Mucosa of descending colon (tissue), 3 donors: ENCODE measurements around the gene C16orf46. TPM values are rescaled to one million over a fixed set of nuclear protein-coding genes. Genes with fewer than 3 reads are reported as not detected.

Experiments used
- ATAC-seq: fragments of 200-7000 bp; cut with Tn5 transposase; one replicate; pipeline ENCODE4 v1.9.1; 2020; ENCODE audit warnings: mild to moderate bottlenecking, moderate library complexity
- DNase-seq, 3 donors: peaks; one replicate each; pipeline ENCODE4 v3.0.0-alpha.2; 2020
- H3K36me3 ChIP-seq: fragments of 200-600 bp; one replicate; pipeline ENCODE4 v1.8.0; 2021; ENCODE audit warnings: low read depth, mild to moderate bottlenecking
- H3K4me1 ChIP-seq: fragments of 200-600 bp; one replicate; pipeline ENCODE4 v1.8.0; 2021; ENCODE audit warnings: low read depth, mild to moderate bottlenecking
- H3K4me3 ChIP-seq: fragments of 200-600 bp; one replicate; pipeline ENCODE4 v1.8.0; 2021; ENCODE audit warnings: mild to moderate bottlenecking
- H3K9me3 ChIP-seq: fragments of 200-600 bp; one replicate; pipeline ENCODE4 v1.8.0; 2021; ENCODE audit warnings: mild to moderate bottlenecking
- CTCF ChIP-seq: fragments of 200-600 bp; IDR thresholded peaks from one replicate; pipeline ENCODE4 v1.8.0; 2022; ENCODE audit warnings: antibody characterized with exemption, mild to moderate bottlenecking
- intact Hi-C, 2 donors: fragments of 100-400 bp; cut with DNase I in 1 of 2; cut with micrococcal nuclease in 1 of 2; formaldehyde crosslinking; loops; one replicate each; pipeline versions ENCODE4 v1.11.0 to v1.11.1; 2022; cut with DNase I, micrococcal nuclease
- total RNA-seq, 3 donors: library from RNA; stranded (reverse); fragmentation: NEBNext Ultra II Directional in 2 of 3; extraction: Animal tissue kit (Norgen Biotek cat#: 25700) in 2 of 3; gene quantifications; one replicate each; pipeline versions ENCODE4 v1.2.1 to v1.2.4, GENCODE V29; 2021 to 2023
- donor health status: DM: no; HTN: no; CAD: no; lungs with moderate emphysema.
- donor health status: DM: no; HTN: no; CAD: no.
- donor health status: DM: no; HTN: yes; CAD: no.

C16orf46 gene
- total RNA-seq, 3 donors from 2014 or later = 0.39 to 1.6 (median 0.58) TPM

GRCh38 chr16:81094771-81095251 lies 17.8 kb upstream of the C16orf46 start:
- no peak for ATAC-seq
- H3K9me3 ChIP-seq = no peaks in the 10 kb centered on the region
- peaks cover 10% of the 10 kb centered on the region for H3K4me1 ChIP-seq
- TF ChIP-seq CTCF = no peak
- H3K36me3 ChIP-seq = peaks cover 4% of the 10 kb centered on the region
- intact Hi-C loops = no loop called here
- no peak for DNase-seq
- H3K4me3 ChIP-seq = no peak overlapping the region

- no peak for TF ChIP-seq CTCF
- Histone ChIP-seq H3K36me3 (no peaks in the 10 kb centered on the region), H3K9me3 (no peaks in the 10 kb centered on the region), H3K4me1 (no peaks in the 10 kb centered on the region), H3K4me3 (no peak overlapping the region)
- intact Hi-C loops = no loop called here
- DNase-seq (no peak), ATAC-seq (no peak)
Measured at GRCh38 chr16:81088836-81089235, 11.8 kb upstream of the C16orf46 start.

- no peak for ATAC-seq
- no peak for TF ChIP-seq CTCF
- no peaks in the 10 kb centered on the region for H3K36me3 ChIP-seq
- H3K9me3 ChIP-seq = no peaks in the 10 kb centered on the region
- no peak for DNase-seq
- intact Hi-C loops = no loop called here
- peaks cover 7% of the 10 kb centered on the region for H3K4me1 ChIP-seq
- no peak overlapping the region for H3K4me3 ChIP-seq
Measured at GRCh38 chr16:81081014-81081413, 4.0 kb upstream of the C16orf46 start.

- Histone ChIP-seq H3K4me3 (no peak overlapping the region), H3K9me3 (no peaks in the 10 kb centered on the region), H3K36me3 (no peaks in the 10 kb centered on the region), H3K4me1 (peaks cover 8% of the 10 kb centered on the region)
- ATAC-seq (no peak), DNase-seq (no peak)
- TF ChIP-seq CTCF = no peak
- intact Hi-C loops = no loop called here
Measured at GRCh38 chr16:81080233-81080632, 3.2 kb upstream of the C16orf46 start.

GRCh38 chr16:81076566-81077075 lies 417 bp downstream of the C16orf46 start:
- no peak for TF ChIP-seq CTCF
- H3K4me1 ChIP-seq = peaks cover 8% of the 10 kb centered on the region
- H3K4me3 ChIP-seq = peak overlapping the region; percentile 70
- H3K36me3 ChIP-seq = no peaks in the 10 kb centered on the region
- intact Hi-C loops = no loop called here
- no peaks in the 10 kb centered on the region for H3K9me3 ChIP-seq
- peak; percentile 93 for ATAC-seq
- peak; percentile 90 to 96 (median 92) for DNase-seq
